ENCODE results near the gene ING5.

The ING5 gene

GRCh38 chr2:241762933-241763369, 61.1 kb downstream of the ING5 start:
- no peak for TF ChIP-seq CTCF (IDR thresholded peaks at IDR 0.05; ENCODE audit: poor library complexity, severe bottlenecking)
- ATAC-seq (ENCODE audit: low read depth) = no peak
- no peak overlapping the region for H3K27ac ChIP-seq (ENCODE audit: poor library complexity, severe bottlenecking)
- no peaks in the 10 kb centered on the region for H3K9me3 ChIP-seq (ENCODE audit: severe bottlenecking)
- H3K4me3 ChIP-seq (ENCODE audit: severe bottlenecking) = no peak overlapping the region
- DNase-seq (ENCODE audit: low spot score) = no peak
- H3K4me1 ChIP-seq (ENCODE audit: insufficient read depth, poor library complexity, severe bottlenecking) = no peaks in the 10 kb centered on the region
- H3K27me3 ChIP-seq (ENCODE audit: insufficient read depth, poor library complexity, severe bottlenecking) = no peaks in the 10 kb centered on the region
- H3K36me3 ChIP-seq (ENCODE audit: low read depth) = peaks cover 9% of the 10 kb centered on the region

GRCh38 chr2:241763551-241764274, 61.9 kb downstream of the ING5 start:
- peaks cover 9% of the 10 kb centered on the region for H3K36me3 ChIP-seq (ENCODE audit: low read depth)

GRCh38 chr2:241764275-241765241, 62.7 kb downstream of the ING5 start:
- no peak; the same call in 2 of the 3 replicates for ATAC-seq (ENCODE audit: low read depth)
- Histone ChIP-seq H3K36me3 (ENCODE audit: low read depth) (peaks cover 8% of the 10 kb centered on the region), H3K27ac (ENCODE audit: poor library complexity, severe bottlenecking) (no peak overlapping the region), H3K27me3 (ENCODE audit: insufficient read depth, poor library complexity, severe bottlenecking) (no peaks in the 10 kb centered on the region), H3K4me1 (ENCODE audit: insufficient read depth, poor library complexity, severe bottlenecking) (no peaks in the 10 kb centered on the region), H3K4me3 (ENCODE audit: severe bottlenecking) (no peak overlapping the region), H3K9me3 (ENCODE audit: severe bottlenecking) (no peaks in the 10 kb centered on the region)
- peak; percentile 57 for DNase-seq (ENCODE audit: low spot score)
- TF ChIP-seq CTCF (IDR thresholded peaks at IDR 0.05; ENCODE audit: poor library complexity, severe bottlenecking) = no peak

More at GRCh38 chr2:241763551-241764274, 61.9 kb downstream of the ING5 start:
- no peak for TF ChIP-seq CTCF (IDR thresholded peaks at IDR 0.05; ENCODE audit: poor library complexity, severe bottlenecking)
- no peak for DNase-seq (ENCODE audit: low spot score)
- Histone ChIP-seq H3K27ac (ENCODE audit: poor library complexity, severe bottlenecking) (no peak overlapping the region), H3K4me1 (ENCODE audit: insufficient read depth, poor library complexity, severe bottlenecking) (no peaks in the 10 kb centered on the region), H3K9me3 (ENCODE audit: severe bottlenecking) (no peaks in the 10 kb centered on the region), H3K4me3 (ENCODE audit: severe bottlenecking) (no peak overlapping the region), H3K27me3 (ENCODE audit: insufficient read depth, poor library complexity, severe bottlenecking) (no peaks in the 10 kb centered on the region)
- no peak for ATAC-seq (ENCODE audit: low read depth)

- no peak for TF ChIP-seq CTCF (IDR thresholded peaks at IDR 0.05; ENCODE audit: poor library complexity, severe bottlenecking)
- H3K4me1 ChIP-seq (ENCODE audit: insufficient read depth, poor library complexity, severe bottlenecking) = no peaks in the 10 kb centered on the region
- H3K36me3 ChIP-seq (ENCODE audit: low read depth) = no peaks in the 10 kb centered on the region
- peak; percentile 66 for DNase-seq (ENCODE audit: low spot score)
- H3K27me3 ChIP-seq (ENCODE audit: insufficient read depth, poor library complexity, severe bottlenecking) = no peaks in the 10 kb centered on the region
- H3K9me3 ChIP-seq (ENCODE audit: severe bottlenecking) = no peaks in the 10 kb centered on the region
- 0 out of 3 replicates have a peak, but pooled peaks have one; percentile 22 for ATAC-seq (ENCODE audit: low read depth)
- H3K4me3 ChIP-seq (ENCODE audit: severe bottlenecking) = no peak overlapping the region
- H3K27ac ChIP-seq (ENCODE audit: poor library complexity, severe bottlenecking) = no peak overlapping the region
These were observed 65.8 kb downstream of the ING5 start for GRCh38 chr2:241767464-241768250.

All from RWPE2 (cell line).